HG03097 (cell line): ENCODE results near the gene OXSR1.
"Not testable (repeated sequence)": the region's sequence is repeated elsewhere in the genome, so short reads cannot be mapped to it uniquely, and the experiment has no call there.

Experiments
- ATAC-seq: cut with Tn5 transposase; IDR thresholded peaks from one replicate; pipeline ENCODE4 v1.9.1; 2021; ENCODE audit not compliant: unreplicated experiment, low FRiP score

The OXSR1 gene

DNA sequence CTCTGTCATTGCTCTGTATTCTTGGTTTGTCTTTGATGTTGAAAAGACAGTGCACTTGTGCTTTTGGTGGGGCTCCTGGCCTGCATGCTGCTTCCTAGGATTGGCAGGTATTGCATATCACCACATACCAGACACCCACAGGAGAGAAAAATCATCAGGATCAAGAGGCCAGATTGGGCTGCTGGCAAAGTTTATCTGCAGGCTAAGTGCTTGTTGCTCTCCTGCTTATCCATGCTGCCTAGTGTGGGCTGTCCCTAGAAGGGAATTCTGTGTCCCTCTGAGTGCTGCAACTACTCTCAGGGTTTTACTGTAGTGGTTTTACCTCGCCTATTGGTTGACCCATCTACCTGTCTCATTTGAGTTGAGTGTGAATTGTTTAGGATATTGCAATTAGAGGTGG, 99.4 kb downstream of the OXSR1 start:
- ATAC-seq = no peak

DNA sequence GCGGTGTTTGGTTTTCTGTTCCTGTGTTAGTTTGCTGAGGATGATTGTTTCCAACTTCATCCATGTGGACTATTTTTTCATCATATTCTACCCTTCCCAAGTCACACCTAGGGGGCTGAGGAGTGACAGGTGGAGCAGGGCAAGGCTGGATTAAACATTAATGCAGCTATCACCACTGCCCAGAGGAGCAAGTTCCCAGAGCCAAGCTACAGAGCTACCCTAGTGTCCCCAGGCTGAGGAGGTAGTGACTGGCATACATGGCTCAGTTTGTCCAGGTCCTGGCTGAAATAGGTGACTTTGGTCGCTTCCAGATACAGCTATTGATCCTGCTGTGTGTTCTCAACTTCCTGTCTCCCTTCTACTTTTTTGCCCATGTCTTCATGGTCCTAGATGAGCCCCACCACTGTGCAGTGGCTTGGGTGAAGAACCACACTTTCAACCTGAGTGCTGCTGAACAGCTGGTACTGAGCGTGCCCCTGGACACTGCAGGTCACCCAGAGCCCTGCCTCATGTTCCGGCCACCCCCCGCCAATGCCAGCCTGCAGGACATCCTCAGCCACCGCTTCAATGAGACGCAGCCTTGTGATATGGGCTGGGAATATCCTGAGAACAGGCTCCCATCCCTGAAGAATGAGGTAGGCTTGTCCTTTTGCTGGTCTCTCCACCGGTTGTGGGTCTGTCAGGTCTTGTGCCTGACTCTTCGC, 100.4 kb downstream of the OXSR1 start, which contains the start of gene SLC22A13:
TSS of gene SLC22A13 (plus strand) at position 209 of the 704 bp plus-strand sequence. CDS start at position 258, 49 bp downstream.
- no peak for ATAC-seq

DNA sequence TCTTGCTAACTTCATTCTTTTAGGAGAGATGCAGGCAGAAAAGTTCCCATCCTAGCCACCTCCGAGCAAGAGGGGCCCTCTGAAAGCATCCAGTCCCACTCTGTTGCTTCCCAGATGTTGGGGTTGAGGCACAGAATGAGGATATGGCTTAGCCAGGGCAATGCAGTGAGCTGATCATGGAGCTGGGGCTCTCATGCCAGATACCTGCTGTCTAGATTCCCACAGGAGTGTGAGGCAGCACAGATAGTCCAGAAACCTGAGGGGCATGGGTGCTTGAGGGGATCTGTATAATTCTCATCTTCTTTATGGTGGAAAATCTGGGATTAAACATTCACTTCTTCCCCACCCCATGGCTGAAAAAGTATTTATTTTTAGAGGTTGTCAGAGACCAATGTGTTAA, 101.5 kb downstream of the OXSR1 start:
- no peak for ATAC-seq

DNA sequence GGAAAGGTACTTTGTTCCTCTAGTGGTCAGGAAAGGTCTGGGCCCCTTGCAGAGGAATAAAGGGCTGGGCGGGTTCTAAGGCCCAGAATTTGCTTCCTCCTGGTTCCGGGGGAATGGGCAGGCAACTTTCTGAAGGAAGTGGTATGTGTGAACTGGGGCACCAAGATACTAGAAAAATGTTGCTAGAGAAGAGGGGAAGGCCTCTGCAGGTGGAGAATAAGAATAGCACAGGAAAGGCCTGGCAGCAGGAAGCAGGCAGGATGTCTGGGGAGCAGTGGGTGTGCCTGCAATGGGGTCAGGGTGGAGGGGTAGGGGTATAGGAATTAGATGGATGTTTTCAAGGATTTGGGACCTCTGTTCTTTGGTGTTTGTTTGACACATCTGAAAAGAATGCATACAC, 102.3 kb downstream of the OXSR1 start:
- no peak for ATAC-seq

DNA sequence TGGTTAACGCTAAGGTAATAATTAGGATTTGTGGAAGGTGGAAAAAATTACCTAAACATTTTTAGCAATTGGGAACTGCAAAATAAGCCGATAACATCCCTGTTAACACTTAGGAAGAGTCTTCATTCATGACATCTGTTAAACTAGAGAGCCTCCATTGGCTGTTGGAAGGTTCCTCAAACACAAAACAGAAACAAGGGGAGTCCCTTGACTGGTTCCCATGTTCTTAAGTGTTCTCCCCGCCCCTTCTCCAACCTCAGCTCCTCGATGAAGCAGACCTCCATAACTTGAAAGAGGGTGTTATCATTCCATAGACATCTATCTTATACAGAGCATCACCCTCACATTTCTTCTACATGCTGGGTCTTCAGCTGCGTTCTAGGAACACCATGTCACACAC, 102.8 kb downstream of the OXSR1 start:
- no peak for ATAC-seq

DNA sequence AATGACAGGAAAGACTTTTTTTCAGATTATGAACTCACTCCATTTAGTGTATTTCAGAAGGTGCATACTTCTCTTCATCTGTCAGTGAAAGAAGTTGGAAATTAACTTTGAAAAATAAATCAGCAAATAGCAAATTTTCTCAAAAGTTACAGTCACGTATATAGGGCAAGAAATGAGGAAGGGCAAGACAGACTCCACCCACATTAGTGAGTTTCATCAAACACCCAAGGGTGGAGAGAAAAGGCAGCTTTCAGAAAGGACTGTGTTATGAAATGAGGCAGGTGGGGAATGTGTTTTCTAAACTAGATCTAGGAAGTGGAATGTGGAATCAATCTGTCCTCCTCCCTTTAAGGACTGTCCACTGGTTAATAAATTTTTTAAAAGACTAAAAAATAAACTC, 103.2 kb downstream of the OXSR1 start:
- ATAC-seq = no peak

DNA sequence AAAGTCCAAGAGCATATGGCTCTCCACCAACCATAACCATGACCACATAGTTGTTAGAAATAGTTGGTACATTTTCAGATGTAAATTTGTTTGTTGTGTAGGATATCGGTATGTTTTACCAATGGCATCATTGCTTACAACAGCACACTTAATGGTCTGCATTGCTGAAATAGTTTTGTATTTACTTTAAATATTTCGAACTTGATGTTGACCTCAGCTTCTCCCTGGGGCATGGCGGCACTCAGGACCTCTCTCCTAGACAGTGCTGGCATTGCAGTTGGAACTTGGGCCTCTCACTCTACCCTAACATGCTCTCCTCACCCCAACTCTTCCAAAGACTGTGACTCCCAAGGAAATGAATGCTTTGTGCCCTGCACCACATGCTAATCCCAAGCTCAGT, 105.3 kb downstream of the OXSR1 start:
- ATAC-seq = no peak

DNA sequence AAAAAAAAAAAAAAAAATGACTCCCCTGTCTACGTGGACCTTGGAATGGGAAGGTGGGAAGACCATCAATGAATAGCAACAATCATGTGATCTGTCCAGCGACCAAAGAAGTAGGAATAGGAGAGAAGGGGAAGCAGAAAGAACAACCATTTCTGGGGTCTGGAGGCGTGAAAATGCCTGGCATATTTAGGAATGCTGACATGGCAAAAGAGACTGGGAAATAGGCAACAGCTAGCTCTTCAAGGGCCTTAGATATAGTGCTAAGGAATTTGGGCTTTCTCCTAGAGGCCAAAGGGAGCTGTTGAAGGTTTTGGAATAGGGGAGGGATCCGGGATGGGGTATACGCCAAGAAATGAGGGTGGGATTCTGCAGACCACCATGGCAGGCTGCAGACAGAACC, 106.2 kb downstream of the OXSR1 start:
- ATAC-seq = no peak

DNA sequence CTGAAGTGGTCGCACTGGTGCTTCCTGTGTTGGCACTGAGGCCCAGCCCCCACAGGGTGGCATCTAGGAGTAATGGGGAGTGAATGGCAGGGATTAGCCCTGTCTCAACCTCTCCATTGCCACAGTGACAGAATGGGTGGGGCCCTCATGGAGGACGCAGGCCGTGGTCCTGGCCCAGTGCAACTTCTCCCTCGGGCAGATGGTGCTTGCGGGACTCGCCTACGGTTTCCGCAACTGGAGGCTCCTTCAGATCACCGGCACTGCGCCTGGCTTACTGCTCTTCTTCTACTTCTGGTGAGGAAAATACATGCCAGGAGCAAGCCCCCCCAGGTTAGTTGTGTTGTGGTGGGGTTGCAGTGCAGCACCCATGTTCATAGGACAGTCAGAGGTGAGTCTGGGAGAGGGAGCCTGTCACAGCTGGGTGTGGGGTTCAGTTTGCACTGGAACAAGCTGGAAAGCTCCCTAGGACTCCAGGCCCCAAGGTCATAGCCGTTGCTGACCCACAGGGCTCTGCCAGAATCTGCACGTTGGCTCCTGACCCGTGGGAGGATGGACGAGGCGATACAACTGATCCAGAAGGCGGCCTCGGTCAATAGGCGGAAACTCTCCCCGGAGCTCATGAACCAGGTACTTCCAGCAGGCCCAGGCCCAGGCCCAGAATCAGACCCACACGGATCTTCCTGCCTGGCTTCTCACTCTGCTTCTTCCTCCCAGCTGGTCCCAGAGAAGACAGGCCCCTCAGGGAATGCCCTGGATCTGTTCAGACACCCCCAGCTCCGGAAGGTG, 109.7 kb downstream of the OXSR1 start:
- ATAC-seq = no peak

DNA sequence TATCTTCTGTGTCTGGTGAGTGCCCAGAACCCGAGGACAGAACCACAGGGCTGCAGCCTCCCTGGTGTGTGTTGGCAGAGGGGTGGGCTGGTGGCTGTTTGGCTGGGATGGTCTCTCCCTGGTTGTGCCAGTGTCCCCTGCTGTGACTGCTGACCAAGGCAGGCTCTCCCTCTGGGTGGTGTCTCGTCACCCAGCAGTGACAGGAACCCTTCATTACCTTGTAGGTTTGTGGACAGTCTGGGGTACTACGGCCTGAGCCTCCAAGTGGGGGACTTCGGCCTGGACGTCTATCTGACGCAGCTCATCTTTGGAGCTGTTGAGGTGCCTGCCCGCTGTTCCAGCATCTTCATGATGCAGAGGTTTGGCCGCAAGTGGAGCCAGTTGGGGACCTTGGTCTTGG, 110.3 kb downstream of the OXSR1 start:
- no peak for ATAC-seq

DNA sequence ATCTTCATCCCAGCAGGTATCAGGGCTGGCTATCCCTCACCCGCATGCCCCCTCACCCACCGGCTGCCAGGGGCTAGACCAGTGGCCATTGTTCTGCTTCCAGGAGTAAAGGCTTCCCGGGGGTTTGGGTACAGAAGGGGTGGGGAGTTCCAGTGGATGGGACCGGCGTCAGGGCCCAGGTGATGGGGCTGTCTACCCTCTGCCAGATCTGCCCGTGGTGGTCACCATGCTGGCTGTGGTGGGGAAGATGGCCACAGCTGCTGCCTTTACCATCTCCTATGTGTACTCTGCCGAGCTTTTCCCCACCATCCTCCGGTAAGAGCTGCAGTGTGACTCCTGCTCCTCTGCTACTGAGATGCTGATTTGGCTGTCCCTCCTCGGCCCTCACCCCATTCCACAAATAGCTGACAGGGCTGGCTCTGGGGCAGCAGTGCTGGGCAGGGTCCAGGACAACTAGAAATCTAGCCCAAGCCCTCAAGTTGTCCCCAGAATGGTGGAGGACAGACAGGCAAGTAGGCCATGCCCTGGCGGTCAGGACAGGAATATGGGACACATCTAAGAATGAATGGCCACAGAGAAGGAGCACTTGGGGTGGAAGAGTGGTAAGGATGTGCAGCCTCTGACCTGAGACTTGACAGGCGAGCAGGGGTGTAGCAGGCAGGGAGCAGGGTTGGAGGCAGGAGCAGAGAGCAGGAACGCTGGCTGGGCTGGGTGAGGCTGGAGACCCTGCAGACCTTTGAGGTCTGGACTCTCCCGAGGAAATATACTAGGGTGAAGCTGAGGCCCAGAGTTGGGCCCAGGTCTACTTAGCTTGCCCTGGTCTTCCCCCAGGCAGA, 111.0 kb downstream of the OXSR1 start:
- ATAC-seq = no peak

DNA sequence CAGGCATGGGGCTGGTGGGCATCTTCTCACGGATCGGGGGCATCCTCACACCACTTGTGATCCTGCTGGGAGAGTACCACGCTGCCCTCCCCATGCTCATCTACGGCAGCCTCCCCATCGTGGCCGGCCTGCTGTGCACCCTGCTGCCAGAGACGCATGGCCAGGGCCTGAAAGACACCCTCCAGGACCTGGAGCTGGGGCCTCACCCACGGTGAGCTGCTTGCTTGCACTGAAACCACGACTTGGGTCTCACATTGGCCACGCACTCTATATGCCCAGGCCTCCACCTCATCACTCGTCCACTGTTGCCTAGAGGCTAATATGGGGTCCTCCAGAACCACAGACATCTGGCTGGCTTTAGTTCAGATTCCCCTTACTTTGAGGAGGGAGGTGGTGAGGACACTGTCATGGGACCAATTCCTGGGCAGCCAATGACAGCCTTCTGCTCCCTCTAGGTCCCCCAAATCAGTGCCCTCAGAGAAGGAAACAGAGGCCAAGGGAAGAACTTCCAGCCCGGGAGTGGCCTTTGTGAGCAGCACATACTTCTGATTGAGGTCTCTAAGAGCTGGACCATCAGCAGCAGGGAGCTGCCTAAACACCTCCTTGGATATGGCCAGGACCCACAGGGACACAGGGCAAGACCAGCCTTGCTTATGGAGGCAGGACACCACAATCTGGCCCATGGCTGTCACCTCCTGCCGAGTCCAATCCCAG, 111.7 kb downstream of the OXSR1 start:
- ATAC-seq = no peak

DNA sequence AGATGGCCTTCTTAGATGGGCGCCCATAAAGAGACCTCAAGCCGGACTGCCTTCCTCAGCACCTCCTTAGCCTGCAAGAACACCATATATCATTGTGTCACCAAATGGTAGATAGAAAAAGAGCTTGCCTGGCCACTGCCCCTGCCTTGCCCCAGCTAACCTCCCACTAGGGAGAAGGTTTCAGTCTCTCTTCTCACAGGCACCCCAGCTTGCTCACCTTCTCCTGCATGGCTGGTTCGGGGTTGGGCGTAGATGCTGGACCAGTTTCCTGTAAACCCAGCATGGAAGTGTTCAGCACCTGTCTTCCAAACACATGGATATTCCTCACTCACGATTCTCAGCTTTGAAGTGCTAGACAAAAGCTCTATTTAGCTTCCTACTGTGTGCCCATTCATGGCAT, 113.5 kb downstream of the OXSR1 start:
- ATAC-seq = no peak

DNA sequence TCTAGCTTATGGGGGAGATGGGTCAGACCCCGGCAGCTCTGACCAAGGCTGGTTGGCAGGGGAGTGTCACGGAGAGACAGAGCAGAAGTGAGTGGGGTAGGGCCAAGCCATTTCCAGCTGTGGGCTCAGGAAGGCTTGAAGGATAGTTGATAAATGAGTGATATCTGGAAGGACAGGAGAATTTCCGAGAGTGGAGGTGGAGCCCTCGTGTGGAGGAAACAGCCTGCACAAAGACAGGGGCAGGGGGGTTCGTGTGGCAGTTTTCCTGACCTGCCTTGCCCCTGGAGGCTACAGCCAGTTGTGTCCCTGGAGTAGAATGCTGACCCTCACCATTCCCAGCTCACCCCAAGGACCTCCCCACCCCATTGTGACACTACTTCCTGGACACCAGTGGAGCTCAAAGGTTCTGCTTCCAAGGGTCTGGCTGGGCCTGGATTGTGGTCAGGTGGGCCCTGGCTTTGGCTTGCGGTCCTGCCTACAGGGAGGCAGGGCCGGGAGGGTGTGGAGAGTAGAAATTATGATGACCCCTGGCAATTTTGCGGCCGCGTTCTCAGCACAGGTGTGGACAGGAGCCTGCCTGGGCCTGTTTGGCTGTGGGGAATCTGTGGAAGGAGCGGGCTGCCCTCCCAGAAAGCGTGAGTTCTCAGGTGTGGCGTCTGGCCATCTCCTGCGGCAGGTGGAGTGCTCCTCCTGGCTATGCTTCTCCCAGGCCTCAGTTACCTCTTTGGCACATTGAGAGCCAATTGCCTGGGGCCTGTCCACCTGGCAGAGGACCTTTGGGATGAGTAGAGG, 116.8 kb downstream of the OXSR1 start, which contains the start of gene SLC22A14:
TSS of gene SLC22A14 (plus strand) at position 400 of the 792 bp plus-strand sequence. CDS start 23,733 bp downstream, outside the sequence.
- no peak for ATAC-seq

DNA sequence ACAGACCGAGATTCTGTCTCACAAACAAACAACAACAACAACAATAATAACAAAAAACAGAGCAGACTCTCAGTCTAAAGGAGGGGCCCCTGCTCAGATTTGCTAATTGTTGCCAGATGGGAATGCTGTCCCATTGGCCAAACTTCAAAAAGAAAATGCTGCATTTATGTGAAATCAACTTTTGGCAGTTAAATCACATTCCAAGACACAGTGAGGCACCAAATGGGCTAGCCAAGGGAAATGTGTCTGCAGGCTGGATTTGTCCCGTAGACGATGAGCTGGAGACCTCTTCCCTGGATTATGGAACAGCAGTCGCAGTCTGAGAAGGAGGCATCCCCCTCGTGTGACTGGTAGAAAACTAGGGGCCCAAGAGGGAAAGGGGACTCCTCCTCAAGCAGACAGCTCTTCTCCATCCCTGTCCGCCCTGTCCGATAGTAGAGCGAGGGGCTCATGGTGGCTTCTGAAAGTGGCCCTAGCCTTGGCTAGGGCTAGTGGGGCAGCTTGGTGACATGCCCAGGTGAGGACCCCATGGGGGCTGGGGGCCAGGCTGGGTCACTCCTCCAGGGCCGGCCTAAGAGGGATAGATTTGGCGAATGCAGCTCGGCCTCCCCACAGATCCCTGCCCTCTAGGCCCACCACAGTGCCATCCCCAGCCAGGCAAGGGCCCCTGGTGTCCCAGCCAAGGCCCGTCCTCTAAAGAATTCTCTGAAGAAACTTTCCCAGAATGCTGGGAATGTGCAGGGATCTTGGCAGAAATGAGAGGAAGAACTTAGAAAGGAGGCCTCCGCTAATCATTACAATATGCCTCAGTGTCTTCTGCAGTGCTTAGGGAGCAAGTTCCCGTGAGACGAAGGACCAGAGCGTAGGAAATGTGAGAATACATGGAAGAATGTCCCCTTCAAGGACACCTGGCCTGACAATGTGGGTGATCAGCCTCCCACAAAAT, 118.7 kb downstream of the OXSR1 start:
- ATAC-seq = no peak

DNA sequence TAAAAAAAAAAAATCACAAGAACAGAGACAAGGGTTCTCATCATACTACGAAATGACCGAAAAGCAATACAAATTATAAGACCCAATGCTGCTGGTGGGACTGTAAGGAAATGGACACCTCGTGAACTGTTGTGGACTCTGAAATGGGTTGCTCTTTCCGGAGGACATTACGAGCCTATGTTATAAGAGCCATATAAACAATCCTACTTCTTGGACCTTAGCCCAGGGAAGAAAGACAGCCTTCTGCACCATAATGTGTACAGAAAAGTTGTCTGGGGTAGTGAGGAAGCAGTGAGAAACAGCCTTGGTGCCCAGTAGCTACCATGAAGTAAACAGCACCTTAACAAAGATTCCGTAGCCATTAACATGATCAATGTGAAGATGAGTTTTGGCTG, 119.4 kb downstream of the OXSR1 start:
- ATAC-seq = no peak

DNA sequence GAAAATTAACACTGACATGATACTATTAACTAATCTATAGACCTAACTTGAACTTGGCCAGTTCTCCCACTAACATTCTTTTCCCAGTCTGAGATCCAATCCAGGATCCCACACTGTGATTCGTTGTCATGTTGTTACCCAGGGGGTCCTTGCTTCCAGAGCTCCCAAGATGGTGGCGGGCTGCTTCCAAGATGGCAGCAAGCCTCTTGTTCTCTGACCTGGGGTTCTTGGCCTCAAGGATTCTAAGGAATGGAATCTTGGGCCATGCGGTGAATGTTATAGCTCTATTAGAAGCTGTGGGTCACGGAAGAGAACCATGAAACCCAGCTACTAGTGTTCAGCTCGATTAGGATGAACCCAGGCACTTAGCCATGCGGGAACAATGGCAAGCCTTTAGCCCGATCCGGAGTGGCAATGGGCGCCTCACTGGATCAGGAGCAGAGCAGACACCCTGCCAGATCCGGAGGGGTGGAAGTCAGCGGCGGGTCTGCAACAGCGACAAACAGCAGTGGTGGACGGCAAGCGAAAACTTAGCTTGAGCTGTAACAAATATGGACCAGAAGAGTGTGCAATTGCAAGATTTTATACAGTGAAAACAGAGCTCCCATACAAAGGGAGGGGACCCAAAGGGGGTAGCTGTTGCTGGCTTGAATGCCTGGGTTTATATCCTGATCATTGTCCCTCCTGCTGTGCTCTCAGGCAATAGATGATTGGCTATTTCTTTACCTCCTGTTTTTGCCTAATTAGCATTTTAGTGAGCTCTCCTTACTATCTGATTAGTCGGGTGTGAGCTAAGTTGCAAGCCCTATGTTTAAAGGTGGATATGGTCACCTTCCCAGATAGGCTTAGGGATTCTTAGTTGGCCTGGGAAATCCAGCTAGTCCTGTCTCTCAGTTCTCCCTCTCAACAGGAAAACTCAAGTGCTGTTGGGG, 124.2 kb downstream of the OXSR1 start:
- not testable (repeated sequence) for ATAC-seq
